ENCODE data around the gene PROB1. TPM values are rescaled to one million over a fixed set of nuclear protein-coding genes. Genes with fewer than 3 reads are reported as not detected.

The PROB1 gene
- total RNA-seq, 1 donor from 2014 or later = 3.6 TPM

- Mint-ChIP-seq H3K4me1 (peaks cover 43% of the 10 kb centered on the region), H3K4me3 (no peak overlapping the region), H3K9me3 (no peaks in the 10 kb centered on the region), H3K36me3 (ENCODE audit: low read depth) (peaks cover 3% of the 10 kb centered on the region), H3K27me3 (no peaks in the 10 kb centered on the region), H3K27ac (peak overlapping the region; percentile 81)
- POLR2A ChIA-PET = interaction anchor here (0.6 to 1.8 kb wide), 7 partner anchors 16 to 293 kb away, joined by 3 to 14 read pairs (median 5); partner anchors contain the start of genes MZB1 and PAIP2
- no peak for DNase-seq
- CTCF ChIA-PET = interaction anchor here (0.8 to 1.3 kb wide), 2 partner anchors 14 to 157 kb away, joined by 3 to 4 read pairs; no protein-coding TSS in a partner anchor
- TF ChIP-seq, protein P1, sequence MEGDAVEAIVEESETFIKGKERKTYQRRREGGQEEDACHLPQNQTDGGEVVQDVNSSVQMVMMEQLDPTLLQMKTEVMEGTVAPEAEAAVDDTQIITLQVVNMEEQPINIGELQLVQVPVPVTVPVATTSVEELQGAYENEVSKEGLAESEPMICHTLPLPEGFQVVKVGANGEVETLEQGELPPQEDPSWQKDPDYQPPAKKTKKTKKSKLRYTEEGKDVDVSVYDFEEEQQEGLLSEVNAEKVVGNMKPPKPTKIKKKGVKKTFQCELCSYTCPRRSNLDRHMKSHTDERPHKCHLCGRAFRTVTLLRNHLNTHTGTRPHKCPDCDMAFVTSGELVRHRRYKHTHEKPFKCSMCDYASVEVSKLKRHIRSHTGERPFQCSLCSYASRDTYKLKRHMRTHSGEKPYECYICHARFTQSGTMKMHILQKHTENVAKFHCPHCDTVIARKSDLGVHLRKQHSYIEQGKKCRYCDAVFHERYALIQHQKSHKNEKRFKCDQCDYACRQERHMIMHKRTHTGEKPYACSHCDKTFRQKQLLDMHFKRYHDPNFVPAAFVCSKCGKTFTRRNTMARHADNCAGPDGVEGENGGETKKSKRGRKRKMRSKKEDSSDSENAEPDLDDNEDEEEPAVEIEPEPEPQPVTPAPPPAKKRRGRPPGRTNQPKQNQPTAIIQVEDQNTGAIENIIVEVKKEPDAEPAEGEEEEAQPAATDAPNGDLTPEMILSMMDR (IDR thresholded peaks at IDR 0.05) = no peak
- intact Hi-C loops (cut with micrococcal nuclease) = loop anchor here (10.0 kb wide), 1 partner anchor 943 kb away; the partner anchor contains the start of gene EGR1
- ATAC-seq (ENCODE audit: low read depth) = no peak
These were observed 13.3 kb upstream of the PROB1 start for GRCh38 chr5:139408191-139408590.

- intact Hi-C loops (cut with micrococcal nuclease) = loop anchor here (1.0 to 10.0 kb wide), 2 partner anchors 15 to 943 kb away; partner anchors contain the start of gene EGR1
These were observed 12.6 kb upstream of the PROB1 start for GRCh38 chr5:139407517-139407916.

DNA sequence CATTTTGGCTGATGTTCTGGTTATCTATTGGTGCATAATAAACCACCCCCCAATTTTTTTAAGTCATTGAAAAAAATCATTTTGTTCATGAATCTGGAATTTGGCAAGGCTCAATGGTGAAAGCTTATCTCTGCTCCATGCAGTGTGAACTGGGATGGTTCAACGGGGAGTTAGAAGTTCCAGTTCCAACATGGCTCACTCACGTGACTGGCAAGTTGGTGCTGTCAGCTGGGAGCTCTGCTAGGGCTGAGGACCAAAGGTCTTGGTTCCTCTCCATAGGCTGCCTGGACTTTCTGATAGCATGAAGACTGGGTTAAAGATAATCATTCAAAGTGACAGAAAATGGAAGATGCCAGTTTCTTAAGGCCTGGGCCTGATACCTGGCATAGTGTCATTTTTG lies 12.1 kb upstream of the PROB1 start:
- DNase-seq (no peak), ATAC-seq (ENCODE audit: low read depth) (no peak)
- Mint-ChIP-seq H3K36me3 (ENCODE audit: low read depth) (peaks cover 3% of the 10 kb centered on the region), H3K9me3 (no peaks in the 10 kb centered on the region), H3K27ac (peak overlapping the region; percentile 81), H3K27me3 (no peaks in the 10 kb centered on the region), H3K4me3 (no peak overlapping the region), H3K4me1 (peaks cover 49% of the 10 kb centered on the region)
- TF ChIP-seq, protein P1 (IDR thresholded peaks at IDR 0.05) = no peak
- intact Hi-C loops (cut with micrococcal nuclease) = loop anchor here (1.0 to 10.0 kb wide), 2 partner anchors 15 to 942 kb away; partner anchors contain the start of gene EGR1
- ChIA-PET CTCF (interaction anchor here (1.0 to 1.3 kb wide), 3 partner anchors 14 to 156 kb away, joined by 3 to 4 read pairs (median 4); no protein-coding TSS in a partner anchor), POLR2A (interaction anchor here (0.7 to 1.8 kb wide), 8 partner anchors 15 to 254 kb away, joined by 3 to 14 read pairs (median 5); partner anchors contain the start of genes DNAJC18, MZB1, PAIP2 and UBE2D2)

More at GRCh38 chr5:139407517-139407916, 12.6 kb upstream of the PROB1 start:
- H3K36me3 Mint-ChIP-seq (ENCODE audit: low read depth) = peaks cover 3% of the 10 kb centered on the region
- peak overlapping the region; percentile 81 for H3K27ac Mint-ChIP-seq
- no peaks in the 10 kb centered on the region for H3K27me3 Mint-ChIP-seq
- CTCF ChIA-PET = interaction anchor here (0.8 to 1.3 kb wide), 4 partner anchors 13 to 156 kb away, joined by 3 to 4 read pairs (median 4); no protein-coding TSS in a partner anchor
- no peak for DNase-seq
- POLR2A ChIA-PET = interaction anchor here (0.6 to 1.8 kb wide), 11 partner anchors 15 to 292 kb away, joined by 3 to 14 read pairs (median 3); partner anchors contain the start of genes DNAJC18, MZB1, PAIP2 and UBE2D2
- peak; percentile 46 for ATAC-seq (ENCODE audit: low read depth)
- peaks cover 49% of the 10 kb centered on the region for H3K4me1 Mint-ChIP-seq
- no peaks in the 10 kb centered on the region for H3K9me3 Mint-ChIP-seq
- peak overlapping the region; percentile 11 for H3K4me3 Mint-ChIP-seq
- TF ChIP-seq, protein P1 (IDR thresholded peaks at IDR 0.05) = no peak

GRCh38 chr5:139404484-139404840 lies 9.6 kb upstream of the PROB1 start:
- intact Hi-C loops (cut with micrococcal nuclease) = loop anchor here (1.0 to 10.0 kb wide), 5 partner anchors 12 to 1243 kb away; partner anchors contain the start of genes DNAJC18, EGR1, IK and NDUFA2
- Mint-ChIP-seq H3K9me3 (no peaks in the 10 kb centered on the region), H3K27me3 (no peaks in the 10 kb centered on the region), H3K36me3 (ENCODE audit: low read depth) (peaks cover 3% of the 10 kb centered on the region), H3K4me3 (peak overlapping the region; percentile 90), H3K27ac (peak overlapping the region; percentile 96), H3K4me1 (peaks cover 50% of the 10 kb centered on the region)
- TF ChIP-seq, protein P1 (IDR thresholded peaks at IDR 0.05) = no peak
- POLR2A ChIA-PET = interaction anchor here (0.6 to 2.3 kb wide), 11 partner anchors 11 to 829 kb away, joined by 3 to 24 read pairs (median 6); partner anchors contain the start of genes HSPA9, MZB1, PAIP2 and SIL1
- CTCF ChIA-PET = interaction anchor here (1.1 kb wide), 2 partner anchors 109 to 111 kb away, joined by 3 to 4 read pairs; no protein-coding TSS in a partner anchor
- no peak for DNase-seq
- no peak for ATAC-seq (ENCODE audit: low read depth)

All from activated B cell treated with CpG ODN at 0.5 μM for 24 hours (primary cell).